22Rv1 (cell line): ENCODE measurements around the gene TNP1.

Experiments used
- ZFX ChIP-seq: fragments of 450-650 bp; IDR thresholded peaks from 2 replicates; pipeline ENCODE4 v1.6.1; 2017; ENCODE audit warnings: antibody characterized with exemption, borderline replicate concordance
- TF ChIP-seq, protein P1 (sequence below): fragments of 450-650 bp; IDR thresholded peaks from 2 replicates; pipeline ENCODE4 v1.5.1; 2017; ENCODE audit warnings: mild to moderate bottlenecking

DNA sequence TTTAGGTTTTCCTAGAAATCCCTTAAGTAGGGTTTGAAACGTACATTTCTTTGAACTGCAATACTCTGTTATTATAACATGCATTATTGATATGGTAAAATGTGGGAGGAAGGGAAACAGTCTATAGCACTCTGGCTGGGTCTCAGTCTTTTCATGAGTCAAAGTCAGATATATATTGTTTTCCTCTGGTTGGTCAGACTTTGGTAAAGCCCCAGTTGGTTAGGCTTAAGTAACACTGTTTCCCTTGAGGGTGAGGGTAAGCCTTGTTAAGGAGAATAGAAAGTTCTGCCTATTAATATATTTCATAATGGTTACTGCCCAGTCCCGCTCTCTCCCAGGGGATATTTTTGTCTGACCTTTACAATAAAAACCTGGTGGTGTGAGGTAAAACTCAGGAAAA is 44.7 kb upstream of the TNP1 start:
- TF ChIP-seq, protein P1, sequence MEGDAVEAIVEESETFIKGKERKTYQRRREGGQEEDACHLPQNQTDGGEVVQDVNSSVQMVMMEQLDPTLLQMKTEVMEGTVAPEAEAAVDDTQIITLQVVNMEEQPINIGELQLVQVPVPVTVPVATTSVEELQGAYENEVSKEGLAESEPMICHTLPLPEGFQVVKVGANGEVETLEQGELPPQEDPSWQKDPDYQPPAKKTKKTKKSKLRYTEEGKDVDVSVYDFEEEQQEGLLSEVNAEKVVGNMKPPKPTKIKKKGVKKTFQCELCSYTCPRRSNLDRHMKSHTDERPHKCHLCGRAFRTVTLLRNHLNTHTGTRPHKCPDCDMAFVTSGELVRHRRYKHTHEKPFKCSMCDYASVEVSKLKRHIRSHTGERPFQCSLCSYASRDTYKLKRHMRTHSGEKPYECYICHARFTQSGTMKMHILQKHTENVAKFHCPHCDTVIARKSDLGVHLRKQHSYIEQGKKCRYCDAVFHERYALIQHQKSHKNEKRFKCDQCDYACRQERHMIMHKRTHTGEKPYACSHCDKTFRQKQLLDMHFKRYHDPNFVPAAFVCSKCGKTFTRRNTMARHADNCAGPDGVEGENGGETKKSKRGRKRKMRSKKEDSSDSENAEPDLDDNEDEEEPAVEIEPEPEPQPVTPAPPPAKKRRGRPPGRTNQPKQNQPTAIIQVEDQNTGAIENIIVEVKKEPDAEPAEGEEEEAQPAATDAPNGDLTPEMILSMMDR: no peak
- no peak for TF ChIP-seq ZFX
